Measurements from ENCODE around the gene MSRB3.

DNA sequence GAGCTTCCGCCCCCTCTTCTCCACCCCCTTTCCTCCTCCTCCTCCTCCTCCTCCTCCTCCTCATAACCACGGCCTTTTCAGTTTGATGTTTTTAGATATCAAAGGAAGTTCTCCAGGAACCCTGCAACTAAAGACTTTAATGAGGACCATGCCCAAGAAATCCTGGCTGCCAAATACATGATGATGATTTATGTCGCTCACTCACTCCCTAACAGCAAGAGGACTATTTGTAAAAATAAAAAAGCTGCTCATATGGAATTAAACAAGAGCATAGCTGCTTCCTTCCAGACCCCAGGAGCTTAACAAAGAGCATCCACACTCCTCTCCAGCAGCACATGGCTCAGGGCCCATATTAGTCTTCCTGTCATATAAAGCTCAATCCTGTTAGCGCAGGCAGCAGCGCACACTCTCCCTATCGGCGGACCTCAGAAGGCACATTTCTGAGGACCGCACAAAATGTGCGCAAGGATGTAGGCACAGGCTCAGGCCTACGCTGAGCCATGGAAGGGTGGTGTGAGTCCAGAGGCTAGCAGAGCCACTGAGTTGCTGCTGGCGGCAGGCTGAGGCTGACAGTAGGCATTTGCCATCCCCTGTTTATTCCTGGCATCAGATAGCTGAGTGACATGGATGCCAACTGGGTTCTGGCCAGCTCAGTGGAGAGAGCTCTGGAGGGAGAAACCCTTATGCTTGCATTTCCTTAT, 232.8 kb downstream of the MSRB3 start:
- TF ChIP-seq, protein P1, sequence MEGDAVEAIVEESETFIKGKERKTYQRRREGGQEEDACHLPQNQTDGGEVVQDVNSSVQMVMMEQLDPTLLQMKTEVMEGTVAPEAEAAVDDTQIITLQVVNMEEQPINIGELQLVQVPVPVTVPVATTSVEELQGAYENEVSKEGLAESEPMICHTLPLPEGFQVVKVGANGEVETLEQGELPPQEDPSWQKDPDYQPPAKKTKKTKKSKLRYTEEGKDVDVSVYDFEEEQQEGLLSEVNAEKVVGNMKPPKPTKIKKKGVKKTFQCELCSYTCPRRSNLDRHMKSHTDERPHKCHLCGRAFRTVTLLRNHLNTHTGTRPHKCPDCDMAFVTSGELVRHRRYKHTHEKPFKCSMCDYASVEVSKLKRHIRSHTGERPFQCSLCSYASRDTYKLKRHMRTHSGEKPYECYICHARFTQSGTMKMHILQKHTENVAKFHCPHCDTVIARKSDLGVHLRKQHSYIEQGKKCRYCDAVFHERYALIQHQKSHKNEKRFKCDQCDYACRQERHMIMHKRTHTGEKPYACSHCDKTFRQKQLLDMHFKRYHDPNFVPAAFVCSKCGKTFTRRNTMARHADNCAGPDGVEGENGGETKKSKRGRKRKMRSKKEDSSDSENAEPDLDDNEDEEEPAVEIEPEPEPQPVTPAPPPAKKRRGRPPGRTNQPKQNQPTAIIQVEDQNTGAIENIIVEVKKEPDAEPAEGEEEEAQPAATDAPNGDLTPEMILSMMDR (optimal IDR thresholded peaks at IDR 0.05 in 1 of 3, IDR thresholded peaks at IDR 0.05 in 1 of 3, conservative IDR thresholded peaks at IDR 0.05 in 1 of 3; ENCODE audit: extremely low read depth in 1 of 3, insufficient read depth in 2 of 3, low read length in 3 of 3), result no peak
- no peak for TF ChIP-seq EZH2 (IDR thresholded peaks at IDR 0.05; ENCODE audit: low read length)
